ENCODE results near the gene CSMD2. TPM values are rescaled to one million over a fixed set of nuclear protein-coding genes. Genes with fewer than 3 reads are reported as not detected.

CSMD2 gene
- total RNA-seq, 1 donor from 2014 or later = 0.55 TPM

GRCh38 chr1:33468011-33468410 lies 697.0 kb downstream of the CSMD2 start:
- no peak for DNase-seq (ENCODE audit: low spot score)
- no peaks in the 10 kb centered on the region for H3K9me3 Mint-ChIP-seq (ENCODE audit: low read depth)
- TF ChIP-seq CTCF (IDR thresholded peaks at IDR 0.05) = no peak
- H3K27ac Mint-ChIP-seq (ENCODE audit: unreplicated experiment) = no peak overlapping the region
- no peak overlapping the region for H3K4me3 Mint-ChIP-seq (ENCODE audit: unreplicated experiment)
- H3K36me3 Mint-ChIP-seq (ENCODE audit: low read depth) = no peaks in the 10 kb centered on the region
- no peaks in the 10 kb centered on the region for H3K27me3 Mint-ChIP-seq (ENCODE audit: low read depth)
- H3K4me1 Mint-ChIP-seq (ENCODE audit: low read depth) = peaks cover 29% of the 10 kb centered on the region

GRCh38 chr1:33466159-33466558 lies 698.9 kb downstream of the CSMD2 start:
- H3K9me3 Mint-ChIP-seq (ENCODE audit: low read depth) = no peaks in the 10 kb centered on the region
- no peaks in the 10 kb centered on the region for H3K27me3 Mint-ChIP-seq (ENCODE audit: low read depth)
- TF ChIP-seq CTCF (IDR thresholded peaks at IDR 0.05) = no peak
- no peaks in the 10 kb centered on the region for H3K36me3 Mint-ChIP-seq (ENCODE audit: low read depth)
- H3K4me3 Mint-ChIP-seq (ENCODE audit: unreplicated experiment) = no peak overlapping the region
- no peak overlapping the region for H3K27ac Mint-ChIP-seq (ENCODE audit: unreplicated experiment)
- DNase-seq (ENCODE audit: low spot score) = no peak
- peaks cover 29% of the 10 kb centered on the region for H3K4me1 Mint-ChIP-seq (ENCODE audit: low read depth)

DNA sequence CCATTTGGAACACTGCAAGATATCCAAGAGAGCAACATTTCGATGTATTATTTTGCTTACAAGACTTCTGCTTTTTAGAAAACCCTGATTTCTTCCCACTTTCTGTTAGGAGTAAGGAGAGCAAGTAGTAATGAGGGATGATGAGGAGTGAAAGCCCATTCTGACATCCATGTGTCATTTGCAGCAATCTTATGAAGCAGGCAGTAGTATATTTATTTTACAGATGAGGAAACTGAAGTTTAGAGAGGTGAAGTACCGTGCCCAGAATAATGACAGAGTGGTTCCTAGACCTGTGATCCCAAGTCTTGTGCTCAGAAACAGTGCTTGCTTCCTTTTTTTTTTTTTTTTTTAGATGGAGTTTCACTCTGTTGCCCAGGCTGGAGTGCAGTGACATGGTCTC lies 699.7 kb downstream of the CSMD2 start:
- H3K9me3 Mint-ChIP-seq (ENCODE audit: low read depth) = no peaks in the 10 kb centered on the region
- H3K4me1 Mint-ChIP-seq (ENCODE audit: low read depth) = peaks cover 32% of the 10 kb centered on the region
- no peaks in the 10 kb centered on the region for H3K36me3 Mint-ChIP-seq (ENCODE audit: low read depth)
- no peak for TF ChIP-seq CTCF (IDR thresholded peaks at IDR 0.05)
- no peak overlapping the region for H3K4me3 Mint-ChIP-seq (ENCODE audit: unreplicated experiment)
- no peak for DNase-seq (ENCODE audit: low spot score)
- no peaks in the 10 kb centered on the region for H3K27me3 Mint-ChIP-seq (ENCODE audit: low read depth)
- no peak overlapping the region for H3K27ac Mint-ChIP-seq (ENCODE audit: unreplicated experiment)

GRCh38 chr1:33464552-33464951 lies 700.5 kb downstream of the CSMD2 start:
- peaks cover 38% of the 10 kb centered on the region for H3K4me1 Mint-ChIP-seq (ENCODE audit: low read depth)
- no peaks in the 10 kb centered on the region for H3K36me3 Mint-ChIP-seq (ENCODE audit: low read depth)
- no peaks in the 10 kb centered on the region for H3K9me3 Mint-ChIP-seq (ENCODE audit: low read depth)
- no peak for TF ChIP-seq CTCF (IDR thresholded peaks at IDR 0.05)
- H3K27ac Mint-ChIP-seq (ENCODE audit: unreplicated experiment) = no peak overlapping the region
- H3K4me3 Mint-ChIP-seq (ENCODE audit: unreplicated experiment) = no peak overlapping the region
- DNase-seq (ENCODE audit: low spot score) = no peak
- no peaks in the 10 kb centered on the region for H3K27me3 Mint-ChIP-seq (ENCODE audit: low read depth)

Other genes with a start within 250 kb of the CSMD2 start
- gene C1orf94, start 11.7 kb upstream of the CSMD2 start, total RNA-seq = not detected in 3 replicates